Dermis blood vessel endothelial cell (primary cell): ENCODE measurements around the gene OVCA2. TPM values are rescaled to one million over a fixed set of nuclear protein-coding genes. Genes with fewer than 3 reads are reported as not detected.

Source experiments
- DNase-seq: peaks from one replicate; pipeline ENCODE4 v3.0.0; 2010
- total RNA-seq: library from RNA; depleted of rRNA; stranded (reverse); fragments of >200 nt; gene quantifications from 2 replicates; pipeline ENCODE4 v1.2.3, GENCODE V29; 2014

OVCA2 gene
- total RNA-seq, 1 donor from 2014 or later, result 77.1 TPM

- peak; percentile 87 for DNase-seq
Observed at GRCh38 chr17:2054512-2055291, 12.9 kb downstream of the OVCA2 start, which contains the start of gene HIC1. TSS of gene HIC1 (plus strand) at chr17:2055103. CDS start at chr17:2056691, 1,588 bp downstream.

DNA sequence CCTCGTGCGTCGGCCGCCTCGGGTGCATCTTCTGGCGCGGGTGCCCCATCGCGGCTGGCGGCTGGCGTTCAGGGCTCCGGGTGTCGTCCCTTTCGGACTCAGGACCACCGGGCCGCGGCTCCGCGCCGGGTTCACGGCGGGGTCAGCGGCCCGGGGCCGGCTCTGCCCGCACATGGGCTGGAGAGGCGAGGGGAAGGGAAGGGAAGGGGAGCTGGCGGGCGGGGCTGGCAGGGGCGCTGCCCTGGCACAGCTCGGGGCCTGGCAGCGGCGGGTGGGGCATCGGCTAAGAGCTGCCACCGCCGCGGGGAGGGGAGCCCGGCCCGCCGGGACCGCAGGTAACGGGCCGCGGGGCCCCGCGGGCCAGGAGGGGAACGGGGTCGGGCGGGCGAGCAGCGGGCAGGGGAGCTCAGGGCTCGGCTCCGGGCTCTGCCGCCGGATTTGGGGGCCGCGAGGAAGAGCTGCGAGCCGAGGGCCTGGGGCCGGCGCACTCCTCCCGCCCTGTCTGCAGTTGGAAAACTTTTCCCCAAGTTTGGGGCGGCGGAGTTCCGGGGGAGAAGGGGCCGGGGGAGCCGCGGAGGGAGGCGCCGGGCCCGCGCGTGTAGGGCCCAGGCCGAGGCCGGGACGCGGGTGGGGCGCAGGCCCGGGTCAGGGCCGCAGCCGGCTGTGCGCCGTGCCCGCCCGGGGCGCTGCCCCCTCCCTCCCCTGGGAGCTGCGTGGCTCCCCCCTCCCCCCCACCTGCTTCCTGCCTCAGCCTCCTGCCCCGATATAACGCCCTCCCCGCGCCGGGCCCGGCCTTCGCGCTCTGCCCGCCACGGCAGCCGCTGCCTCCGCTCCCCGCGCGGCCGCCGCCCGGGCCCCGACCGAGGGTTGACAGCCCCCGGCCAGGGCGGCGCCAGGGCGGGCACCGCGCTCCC is 13.7 kb downstream of the OVCA2 start:
- DNase-seq, result peak; percentile 55

DNA sequence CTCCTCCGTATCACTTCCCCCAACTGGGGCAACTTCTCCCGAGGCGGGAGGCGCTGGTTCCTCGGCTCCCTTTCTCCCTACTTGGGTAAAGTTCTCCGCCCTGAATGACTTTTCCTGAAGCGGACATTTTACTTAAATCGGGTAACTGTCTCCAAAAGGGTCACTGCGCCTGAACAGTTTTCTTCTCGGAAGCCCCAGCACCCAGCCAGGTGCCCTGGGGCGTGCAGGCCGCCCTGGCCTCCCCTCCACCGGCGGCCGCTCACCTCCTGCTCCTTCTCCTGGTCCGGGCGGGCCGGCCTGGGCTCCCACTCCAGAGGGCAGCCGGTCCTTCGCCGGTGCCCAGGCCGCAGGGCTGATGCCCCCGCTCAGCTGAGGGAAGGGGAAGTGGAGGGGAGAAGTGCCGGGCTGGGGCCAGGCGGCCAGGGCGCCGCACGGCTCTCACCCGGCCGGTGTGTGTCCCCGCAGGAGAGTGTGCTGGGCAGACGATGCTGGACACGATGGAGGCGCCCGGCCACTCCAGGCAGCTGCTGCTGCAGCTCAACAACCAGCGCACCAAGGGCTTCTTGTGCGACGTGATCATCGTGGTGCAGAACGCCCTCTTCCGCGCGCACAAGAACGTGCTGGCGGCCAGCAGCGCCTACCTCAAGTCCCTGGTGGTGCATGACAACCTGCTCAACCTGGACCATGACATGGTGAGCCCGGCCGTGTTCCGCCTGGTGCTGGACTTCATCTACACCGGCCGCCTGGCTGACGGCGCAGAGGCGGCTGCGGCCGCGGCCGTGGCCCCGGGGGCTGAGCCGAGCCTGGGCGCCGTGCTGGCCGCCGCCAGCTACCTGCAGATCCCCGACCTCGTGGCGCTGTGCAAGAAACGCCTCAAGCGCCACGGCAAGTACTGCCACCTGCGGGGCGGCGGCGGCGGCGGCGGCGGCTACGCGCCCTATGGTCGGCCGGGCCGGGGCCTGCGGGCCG is 14.7 kb downstream of the OVCA2 start:
- DNase-seq, result no peak

DNA sequence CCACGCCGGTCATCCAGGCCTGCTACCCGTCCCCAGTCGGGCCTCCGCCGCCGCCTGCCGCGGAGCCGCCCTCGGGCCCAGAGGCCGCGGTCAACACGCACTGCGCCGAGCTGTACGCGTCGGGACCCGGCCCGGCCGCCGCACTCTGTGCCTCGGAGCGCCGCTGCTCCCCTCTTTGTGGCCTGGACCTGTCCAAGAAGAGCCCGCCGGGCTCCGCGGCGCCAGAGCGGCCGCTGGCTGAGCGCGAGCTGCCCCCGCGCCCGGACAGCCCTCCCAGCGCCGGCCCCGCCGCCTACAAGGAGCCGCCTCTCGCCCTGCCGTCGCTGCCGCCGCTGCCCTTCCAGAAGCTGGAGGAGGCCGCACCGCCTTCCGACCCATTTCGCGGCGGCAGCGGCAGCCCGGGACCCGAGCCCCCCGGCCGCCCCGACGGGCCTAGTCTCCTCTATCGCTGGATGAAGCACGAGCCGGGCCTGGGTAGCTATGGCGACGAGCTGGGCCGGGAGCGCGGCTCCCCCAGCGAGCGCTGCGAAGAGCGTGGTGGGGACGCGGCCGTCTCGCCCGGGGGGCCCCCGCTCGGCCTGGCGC is 15.4 kb downstream of the OVCA2 start:
- no peak for DNase-seq

GRCh38 chr17:2057760-2058585 is 16.2 kb downstream of the OVCA2 start:
- DNase-seq, result no peak

DNA sequence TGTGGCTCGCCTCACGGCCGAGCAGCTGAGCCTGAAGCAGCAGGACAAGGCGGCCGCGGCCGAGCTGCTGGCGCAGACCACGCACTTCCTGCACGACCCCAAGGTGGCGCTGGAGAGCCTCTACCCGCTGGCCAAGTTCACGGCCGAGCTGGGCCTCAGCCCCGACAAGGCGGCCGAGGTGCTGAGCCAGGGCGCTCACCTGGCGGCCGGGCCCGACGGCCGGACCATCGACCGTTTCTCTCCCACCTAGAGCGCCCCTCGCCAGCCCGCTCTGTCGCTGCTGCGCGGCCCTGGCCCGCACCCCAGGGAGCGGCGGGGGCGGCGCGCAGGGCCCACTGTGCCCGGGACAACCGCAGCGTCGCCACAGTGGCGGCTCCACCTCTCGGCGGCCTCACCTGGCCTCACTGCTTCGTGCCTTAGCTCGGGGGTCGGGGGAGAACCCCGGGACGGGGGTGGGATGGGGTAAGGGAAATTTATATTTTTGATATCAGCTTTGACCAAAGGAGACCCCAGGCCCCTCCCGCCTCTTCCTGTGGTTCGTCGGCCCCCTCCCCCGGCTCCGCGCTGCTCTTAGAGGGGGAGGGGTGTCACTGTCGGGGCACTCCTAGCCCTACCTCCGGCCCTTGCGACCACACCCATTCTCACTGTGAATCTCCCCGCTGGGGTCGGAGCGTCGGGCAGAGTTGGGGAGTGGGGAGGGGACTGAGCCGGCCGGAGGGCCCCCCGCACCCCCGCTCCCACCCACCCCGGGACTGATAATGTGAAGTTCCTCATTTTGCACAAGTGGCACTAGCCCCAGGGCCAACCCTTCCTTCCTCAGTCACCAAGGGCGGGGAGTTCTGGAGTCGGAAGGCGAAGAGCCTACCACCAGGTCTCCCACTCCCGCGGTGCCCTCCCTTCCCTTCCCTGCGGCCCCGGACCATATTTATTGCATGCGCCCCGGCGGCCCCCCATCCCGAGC is 17.0 kb downstream of the OVCA2 start:
- DNase-seq, result peak; percentile 48

GRCh38 chr17:2059547-2060384 is 17.9 kb downstream of the OVCA2 start:
- DNase-seq, result no peak

DNA sequence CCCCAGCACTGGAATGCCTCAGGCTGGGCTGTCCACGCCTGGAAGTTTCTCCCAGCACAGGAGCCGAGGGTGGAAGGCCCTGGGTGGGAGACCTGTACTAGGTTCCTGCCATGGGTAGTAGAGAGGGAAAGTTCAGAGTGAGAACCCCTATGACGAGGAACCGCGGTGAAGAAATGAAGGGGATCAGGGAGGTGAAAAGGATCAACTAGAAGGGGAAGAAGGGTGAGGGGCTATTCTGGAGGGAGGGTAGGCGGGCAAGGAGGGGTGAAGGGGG is 18.5 kb downstream of the OVCA2 start:
- no peak for DNase-seq

- DNase-seq, result no peak
Observed at GRCh38 chr17:2060681-2061440, 19.0 kb downstream of the OVCA2 start.

DNA sequence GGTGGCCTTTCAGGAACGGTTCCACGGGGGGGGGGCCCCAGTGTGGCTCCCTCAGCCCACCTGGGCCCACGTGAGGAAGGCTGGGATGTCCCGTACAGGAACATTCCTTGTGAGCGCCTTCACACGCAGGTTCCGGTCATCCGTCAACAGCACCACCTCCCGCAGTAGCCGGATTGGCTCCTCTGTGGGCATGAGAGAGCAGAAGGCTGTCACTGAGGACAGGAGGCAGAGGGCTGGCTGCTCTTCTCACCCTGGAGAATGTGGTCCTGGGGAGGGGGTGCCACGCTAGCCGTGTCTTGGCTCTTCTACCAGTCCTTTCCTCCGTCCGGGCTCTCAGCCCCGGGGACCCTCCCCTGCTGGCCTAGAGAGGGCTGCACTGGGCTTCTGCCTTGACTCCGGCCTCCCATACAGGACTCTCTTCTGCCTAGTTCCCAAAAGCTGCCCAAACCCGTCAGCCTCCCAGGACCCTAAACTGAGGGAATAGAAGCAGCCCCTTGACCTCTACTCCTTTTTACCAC is 19.7 kb downstream of the OVCA2 start:
- no peak for DNase-seq

- peak; percentile 57 for DNase-seq
Observed at GRCh38 chr17:2062571-2063183, 20.9 kb downstream of the OVCA2 start.

DNA sequence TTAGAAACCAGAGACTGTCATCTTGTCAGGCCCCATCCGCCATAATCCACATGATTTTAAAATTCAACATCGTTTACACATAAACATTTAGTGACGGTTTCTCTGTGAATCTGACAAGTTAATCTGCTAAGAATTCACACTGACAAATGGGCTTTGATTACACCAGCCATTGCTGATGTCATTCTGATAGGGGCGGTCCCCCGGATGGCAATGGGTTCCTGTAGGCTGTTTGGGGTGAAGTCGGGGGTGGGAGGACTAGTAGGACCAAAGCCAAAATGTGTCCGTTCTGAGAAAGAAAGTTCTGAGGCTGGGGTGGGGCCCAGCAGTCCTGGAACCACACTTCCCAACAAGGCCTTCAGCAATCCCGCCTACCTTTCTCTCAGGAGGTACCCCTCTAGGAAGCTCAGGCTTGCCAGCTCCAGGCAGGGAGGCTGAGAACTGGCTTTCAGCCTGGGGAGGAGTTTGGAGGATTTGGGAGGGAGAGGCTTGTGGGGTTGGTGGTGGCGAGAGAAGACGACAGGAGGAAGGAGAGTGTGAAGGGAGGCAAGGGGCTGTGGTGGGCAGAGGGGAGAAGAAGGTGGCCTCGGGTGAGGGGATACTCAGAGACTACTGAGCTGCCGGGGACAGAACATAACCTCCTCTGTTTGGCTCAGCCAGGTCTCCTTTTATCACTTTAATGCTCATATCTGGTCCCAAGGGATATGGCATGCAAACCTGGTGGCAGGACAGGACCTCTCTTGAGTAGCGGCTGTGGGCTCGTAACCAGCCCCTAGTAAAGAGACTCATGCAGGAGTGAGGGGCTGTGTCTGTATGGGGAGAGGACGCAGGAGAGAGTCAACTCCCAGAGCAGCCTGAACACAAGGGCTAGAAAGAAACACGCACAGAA is 21.7 kb downstream of the OVCA2 start:
- DNase-seq, result no peak

GRCh38 chr17:2064147-2064489 is 22.3 kb downstream of the OVCA2 start:
- no peak for DNase-seq

GRCh38 chr17:2064520-2064971 is 22.7 kb downstream of the OVCA2 start:
- no peak for DNase-seq

- DNase-seq, result peak; percentile 92
Observed at GRCh38 chr17:2064980-2065785, 23.4 kb downstream of the OVCA2 start.

GRCh38 chr17:2065949-2066400 is 24.2 kb downstream of the OVCA2 start:
- no peak for DNase-seq
